H9 (cell line): ENCODE results near the gene UVRAG. TPM values are rescaled to one million over a fixed set of nuclear protein-coding genes. Genes with fewer than 3 reads are reported as not detected.

Experiments
- DNase-seq: peaks from one replicate; pipeline ENCODE4 v3.0.0-alpha.2; 2017
- H2AFZ ChIP-seq: one replicate; pipeline ENCODE4 v1.6.1; 2013; ENCODE audit warnings: mild to moderate bottlenecking, low read length, control low read depth, moderate library complexity
- H2AK5ac ChIP-seq: 2 replicates; pipeline ENCODE4 v1.6.1; 2013; ENCODE audit warnings: low read length, control low read depth, mixed read lengths; ENCODE audit not compliant: insufficient read length
- H2BK120ac ChIP-seq: one replicate; pipeline ENCODE4 v1.6.1; 2013; ENCODE audit warnings: low read depth, mild to moderate bottlenecking, low read length, control low read depth, inconsistent platforms; ENCODE audit not compliant: poor library complexity, severe bottlenecking
- H2BK12ac ChIP-seq: 2 replicates; pipeline ENCODE4 v1.6.1; 2013; ENCODE audit warnings: low read length, control low read depth, mixed read lengths, low read depth; ENCODE audit not compliant: insufficient read length
- H2BK15ac ChIP-seq: 2 replicates; pipeline ENCODE4 v1.6.1; 2013; ENCODE audit warnings: low read depth, low read length, control low read depth
- H2BK20ac ChIP-seq: one replicate; pipeline ENCODE4 v1.6.1; 2013; ENCODE audit warnings: low read depth, mild to moderate bottlenecking, low read length, control low read depth, inconsistent platforms; ENCODE audit not compliant: poor library complexity, severe bottlenecking
- H2BK5ac ChIP-seq: 2 replicates; pipeline ENCODE4 v1.6.1; 2013; ENCODE audit warnings: low read length, control low read depth, mixed read lengths; ENCODE audit not compliant: insufficient read length
- H3K14ac ChIP-seq: 2 replicates; pipeline ENCODE4 v1.6.1; 2013; ENCODE audit warnings: low read length, control low read depth; ENCODE audit not compliant: insufficient read depth
- H3K18ac ChIP-seq: 2 replicates; pipeline ENCODE4 v1.6.1; 2013; ENCODE audit warnings: low read depth, mild to moderate bottlenecking, mixed read lengths, low read length, control low read depth; ENCODE audit not compliant: insufficient read length
- H3K23ac ChIP-seq: 2 replicates; pipeline ENCODE4 v1.6.1; 2013; ENCODE audit warnings: low read length, control low read depth, mixed read lengths, low read depth; ENCODE audit not compliant: insufficient read length
- H3K23me2 ChIP-seq: 2 replicates; pipeline ENCODE4 v1.6.1; 2013; ENCODE audit warnings: low read depth, mild to moderate bottlenecking, mixed read lengths, low read length, control low read depth; ENCODE audit not compliant: insufficient read length, poor library complexity, severe bottlenecking
- H3K27ac ChIP-seq: 2 replicates; pipeline ENCODE4 v1.5.1; 2013; ENCODE audit warnings: low read length, control low read depth, mixed read lengths, low read depth; ENCODE audit not compliant: insufficient read length
- H3K27me3 ChIP-seq: 2 replicates; pipeline ENCODE4 v1.6.1; 2013; ENCODE audit warnings: low read length, control low read depth, inconsistent platforms; ENCODE audit not compliant: insufficient read depth
- H3K4ac ChIP-seq: 2 replicates; pipeline ENCODE4 v1.6.1; 2013; ENCODE audit warnings: low read depth, mild to moderate bottlenecking, control low read depth, inconsistent platforms, low read length, moderate library complexity
- H3K4me1 ChIP-seq: 2 replicates; pipeline ENCODE4 v1.6.1; 2013; ENCODE audit warnings: low read length, control low read depth, inconsistent platforms; ENCODE audit not compliant: insufficient read depth
- H3K4me2 ChIP-seq: 2 replicates; pipeline ENCODE4 v1.6.1; 2013; ENCODE audit warnings: low read length, control low read depth, mixed read lengths; ENCODE audit not compliant: insufficient read length, insufficient read depth
- H3K56ac ChIP-seq: 2 replicates; pipeline ENCODE4 v1.6.1; 2013; ENCODE audit warnings: low read depth, mild to moderate bottlenecking, mixed read lengths, low read length, control low read depth; ENCODE audit not compliant: insufficient read length
- H3K79me1 ChIP-seq: 2 replicates; pipeline ENCODE4 v1.6.1; 2013; ENCODE audit warnings: low read depth, mild to moderate bottlenecking, moderate library complexity, low read length, control low read depth, inconsistent platforms; ENCODE audit not compliant: insufficient read depth, poor library complexity, severe bottlenecking
- H3K79me2 ChIP-seq: 2 replicates; pipeline ENCODE4 v1.6.1; 2013; ENCODE audit warnings: low read length, control low read depth, inconsistent platforms; ENCODE audit not compliant: insufficient read depth
- H3K9ac ChIP-seq: 2 replicates; pipeline ENCODE4 v1.6.1; 2013; ENCODE audit warnings: low read length, control low read depth, mixed read lengths; ENCODE audit not compliant: insufficient read length; ENCODE audit errors: extremely low read depth
- H3K9me3 ChIP-seq: one replicate; pipeline ENCODE4 v1.6.1; 2013; ENCODE audit warnings: low read depth, low read length, inconsistent platforms; ENCODE audit not compliant: control insufficient read depth
- H3T11ph ChIP-seq: one replicate; pipeline ENCODE4 v1.6.1; 2013; ENCODE audit warnings: mild to moderate bottlenecking, low read length, control low read depth, inconsistent platforms
- H4K20me1 ChIP-seq: one replicate; pipeline ENCODE4 v1.6.1; 2013; ENCODE audit not compliant: control insufficient read depth, insufficient read length, insufficient read depth
- H4K5ac ChIP-seq: 2 replicates; pipeline ENCODE4 v1.6.1; 2013; ENCODE audit warnings: low read depth, mild to moderate bottlenecking, mixed read lengths, low read length, control low read depth; ENCODE audit not compliant: insufficient read length
- H4K8ac ChIP-seq: replicated peaks from 2 replicates; pipeline ENCODE4 v1.6.1; 2013; ENCODE audit warnings: low read length, control low read depth, mixed read lengths, low read depth; ENCODE audit not compliant: insufficient read length
- H4K91ac ChIP-seq: 2 replicates; pipeline ENCODE4 v1.6.1; 2013; ENCODE audit warnings: low read depth, mild to moderate bottlenecking, moderate library complexity, mixed read lengths, low read length, control low read depth; ENCODE audit not compliant: insufficient read length
- H3K27ac Mint-ChIP-seq, 3 experiments: 2 replicates in 2 of 3; 3 replicates in 1 of 3; pipeline ENCODE4 v1.8.0; 2020 to 2021; ENCODE audit warnings: mixed read lengths in 3 of 3, mild to moderate bottlenecking in 1 of 3, moderate library complexity in 1 of 3
- H3K27me3 Mint-ChIP-seq: 2 replicates; pipeline ENCODE4 v1.8.0; 2021; ENCODE audit warnings: low read depth, mild to moderate bottlenecking, moderate library complexity, mixed read lengths
- H3K36me3 Mint-ChIP-seq, 3 experiments: 2 replicates in 2 of 3; 3 replicates in 1 of 3; pipeline ENCODE4 v1.8.0; 2020 to 2021; ENCODE audit warnings: low read depth in 3 of 3, mixed read lengths in 3 of 3; ENCODE audit not compliant: insufficient read depth in 1 of 3
- H3K4me1 Mint-ChIP-seq, 2 experiments: 2 replicates each; pipeline ENCODE4 v1.8.0; 2020; ENCODE audit warnings: mixed read lengths in 2 of 2
- H3K4me3 Mint-ChIP-seq, 2 experiments: 2 replicates in 1 of 2; 3 replicates in 1 of 2; pipeline ENCODE4 v1.8.0; 2020 to 2021; ENCODE audit warnings: mild to moderate bottlenecking in 2 of 2, mixed read lengths in 2 of 2, moderate library complexity in 1 of 2
- H3K9me3 Mint-ChIP-seq, 2 experiments: 2 replicates in 1 of 2; 3 replicates in 1 of 2; pipeline ENCODE4 v1.8.0; 2020; ENCODE audit warnings: mild to moderate bottlenecking in 2 of 2, mixed read lengths in 2 of 2, moderate library complexity in 1 of 2
- CTCF ChIP-seq: fragments of 200-600 bp; sonication (generic); conservative IDR thresholded peaks from 3 replicates; pipeline ENCODE4 v1.8.0; 2021; ENCODE audit warnings: antibody characterized with exemption, mild to moderate bottlenecking
- WGBS: extraction: QIAGEN DNeasy Blood & Tissue Kit; methylation state at CpG from one replicate; pipeline ENCODE4 v1.1.7; 2013; ENCODE audit warnings: missing lambda C conversion rate, low lambda C conversion rate, mixed read lengths; ENCODE audit not compliant: insufficient read length; ENCODE audit errors: extremely low coverage; 5-methylcytosine and 5-hydroxymethylcytosine counted together
- total RNA-seq: library from RNA; stranded (reverse); gene quantifications from 2 replicates; pipeline ENCODE4 v1.2.1, GENCODE V29; 2021

Gene UVRAG
- total RNA-seq, 1 experiment from 2014 or later = 18.5 TPM

GRCh38 chr11:75945446-75945845, 130.4 kb downstream of the UVRAG start:
- H2BK120ac ChIP-seq = no peak overlapping the region

More at GRCh38 chr11:75945446-75945845, 130.4 kb downstream of the UVRAG start:
- Histone ChIP-seq H3T11ph (no peak overlapping the region), H4K5ac (no peak overlapping the region), H2AFZ (no peak overlapping the region), H3K4me1 (0 out of 2 replicates have a peak, but pooled peaks cover 3% of the 10 kb centered on the region), H3K4ac (no peak overlapping the region), H2BK15ac (no peak overlapping the region), H3K23ac (no peak overlapping the region), H3K56ac (no peak overlapping the region), H3K4me2 (no peak overlapping the region), H3K14ac (no peak overlapping the region), H4K20me1 (no peaks in the 10 kb centered on the region), H4K8ac (no peak overlapping the region), H2BK5ac (no peak overlapping the region), H3K9ac (no peak overlapping the region), H2BK12ac (no peak overlapping the region), H3K79me2 (no peaks in the 10 kb centered on the region), H3K79me1 (no peaks in the 10 kb centered on the region), H2AK5ac (no peak overlapping the region), H4K91ac (no peak overlapping the region), H3K27me3 (no peaks in the 10 kb centered on the region), H3K18ac (no peak overlapping the region), H3K23me2 (no peaks in the 10 kb centered on the region), H3K27ac (no peak overlapping the region), H2BK20ac (no peak overlapping the region), H3K9me3 (no peaks in the 10 kb centered on the region)
- no peak for DNase-seq
- Mint-ChIP-seq H3K27ac (no peak overlapping the region; a peak in 1 of 7 replicates), H3K36me3 (no peaks in the 10 kb centered on the region), H3K4me3 (no peak overlapping the region), H3K9me3 (no peaks in the 10 kb centered on the region), H3K4me1 (peaks cover 9 to 16% of the 10 kb centered on the region in 2 experiments), H3K27me3 (no peaks in the 10 kb centered on the region)
- TF ChIP-seq CTCF = no peak
- WGBS = no CpG with 5 or more reads among the region's 1 CpG
